Globus pallidus (tissue), 1 donor: ENCODE data around the gene LMTK2.
A peak's percentile ranks its signal among the peaks of the same experiment; 100 is the strongest.

Experiments
- DNase-seq: peaks from one replicate; pipeline ENCODE4 v3.0.0-alpha.2; 2015; ENCODE audit warnings: low spot score

Gene LMTK2

DNA sequence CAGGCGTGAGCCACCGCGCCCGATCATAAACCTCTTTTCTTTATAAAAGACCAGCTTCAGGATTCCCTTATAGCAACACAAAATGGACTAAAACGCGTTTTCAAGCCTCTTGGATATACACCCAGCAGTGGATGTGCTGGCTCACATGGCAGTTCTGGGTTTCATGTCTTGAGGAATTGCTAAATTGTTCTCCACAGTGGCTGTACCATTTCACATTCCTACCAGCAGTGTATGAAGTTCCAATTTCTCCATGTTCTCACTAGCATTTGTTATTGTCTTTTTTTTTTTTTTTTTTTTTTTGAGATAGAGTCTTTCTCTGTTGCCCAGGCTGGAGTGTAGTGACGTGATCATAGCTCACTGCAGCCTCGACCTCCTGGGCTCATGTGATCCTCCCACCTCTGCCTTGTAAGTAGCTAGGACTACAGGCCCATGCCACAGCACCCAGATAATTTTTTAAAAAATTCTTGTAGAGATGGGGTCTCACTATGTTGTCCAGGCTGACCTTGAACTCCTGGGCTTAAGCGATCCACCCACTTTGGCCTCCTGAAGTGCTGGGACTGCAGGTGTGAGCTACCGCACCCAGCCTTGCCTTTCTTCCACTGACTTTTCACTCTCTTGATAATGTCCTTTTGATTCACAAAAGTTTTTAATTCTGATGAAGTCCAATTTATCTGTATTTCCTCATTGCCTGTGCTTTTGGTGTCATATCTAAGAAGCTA is 127.9 kb downstream of the LMTK2 start:
- no peak for DNase-seq

DNA sequence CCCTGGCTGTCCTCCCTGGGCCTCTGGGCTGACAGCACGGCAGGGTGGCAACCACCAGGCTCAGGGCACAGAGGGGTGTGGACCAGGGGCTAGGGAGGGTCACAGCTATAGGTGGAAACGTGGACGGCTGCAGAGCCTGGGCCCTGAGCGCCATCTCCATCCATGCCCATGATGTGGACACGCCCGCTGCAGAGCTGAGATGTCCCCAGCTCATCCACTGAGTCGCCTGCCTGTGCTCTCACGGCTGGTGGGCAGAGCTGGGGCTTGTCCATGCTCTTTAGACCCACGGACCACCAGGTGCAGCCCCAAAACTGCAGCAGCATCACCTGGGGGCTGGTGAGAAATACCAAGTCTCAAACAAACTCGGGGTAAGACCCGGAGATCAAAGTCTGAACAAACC is 129.2 kb downstream of the LMTK2 start:
- no peak for DNase-seq

- DNase-seq: no peak
Measured at GRCh38 chr7:98236355-98237185, 129.9 kb downstream of the LMTK2 start.

DNA sequence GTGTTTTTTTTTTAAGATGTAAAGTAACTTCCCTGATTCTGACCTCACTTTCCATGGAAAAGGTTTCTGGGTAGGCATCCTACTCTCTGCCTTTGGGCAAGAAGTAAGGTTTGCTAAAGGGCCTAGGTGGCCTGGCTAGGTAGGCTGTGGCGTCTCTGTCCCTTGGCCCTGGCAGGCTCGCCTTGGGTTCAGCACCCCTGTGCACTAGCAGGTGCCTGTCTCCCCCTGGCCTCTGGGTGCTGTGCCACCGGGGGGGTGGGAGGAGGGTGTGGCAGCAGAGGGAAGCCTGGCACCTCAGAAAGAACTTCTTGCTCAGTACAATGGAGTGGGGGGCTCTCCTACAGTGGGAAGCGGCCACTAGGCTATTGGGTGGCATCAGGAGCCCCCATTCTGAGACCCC is 131.4 kb downstream of the LMTK2 start:
- DNase-seq: no peak

DNA sequence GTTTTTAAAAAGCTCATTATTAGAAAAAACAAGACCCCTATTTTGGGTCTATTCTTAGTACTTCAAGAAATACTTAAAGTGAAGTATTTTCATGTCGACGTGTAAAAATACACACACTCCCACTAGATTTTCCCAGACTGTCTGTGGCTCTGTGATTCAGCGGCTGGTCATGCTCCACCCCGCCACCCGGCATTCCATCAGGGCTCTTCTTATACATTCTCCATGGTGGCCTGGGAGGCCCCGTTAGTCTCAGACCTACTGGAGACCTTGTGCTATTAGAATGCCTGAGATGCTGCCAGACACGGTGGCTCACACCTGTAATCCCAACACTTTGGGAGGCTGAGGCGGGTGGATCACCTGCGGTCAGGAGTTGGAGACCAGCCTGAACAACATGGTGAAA is 132.3 kb downstream of the LMTK2 start:
- no peak for DNase-seq

- DNase-seq: peak; percentile 22
Measured at GRCh38 chr7:98240961-98241673, 134.5 kb downstream of the LMTK2 start.

DNA sequence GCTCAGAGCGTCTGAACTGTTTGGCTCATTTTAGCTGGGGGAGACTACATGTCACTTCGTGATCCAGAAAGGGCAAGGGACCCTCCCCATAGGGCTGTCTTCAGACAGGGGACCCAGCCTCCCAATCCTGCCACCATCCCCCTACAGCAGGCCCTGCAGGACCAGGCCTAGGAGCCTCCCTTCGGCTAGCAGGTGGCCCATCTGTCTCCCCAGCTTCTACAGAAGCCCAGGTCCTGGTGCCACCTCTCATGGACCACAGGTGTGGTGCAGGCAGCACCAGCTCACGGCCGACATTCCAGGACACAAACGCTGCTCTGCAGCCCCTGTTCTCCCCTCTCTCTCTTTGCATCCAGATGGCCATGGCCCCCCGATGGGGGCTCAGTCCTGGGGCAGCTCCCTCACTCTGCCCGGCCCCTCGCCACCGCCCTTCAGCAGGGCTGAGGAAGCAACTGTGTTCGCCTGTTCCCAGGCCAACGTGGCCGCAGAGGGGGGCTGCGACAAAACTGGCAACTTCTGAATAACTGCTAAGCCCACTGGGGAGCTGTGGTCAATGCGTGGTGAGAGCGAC is 135.1 kb downstream of the LMTK2 start:
- no peak for DNase-seq

DNA sequence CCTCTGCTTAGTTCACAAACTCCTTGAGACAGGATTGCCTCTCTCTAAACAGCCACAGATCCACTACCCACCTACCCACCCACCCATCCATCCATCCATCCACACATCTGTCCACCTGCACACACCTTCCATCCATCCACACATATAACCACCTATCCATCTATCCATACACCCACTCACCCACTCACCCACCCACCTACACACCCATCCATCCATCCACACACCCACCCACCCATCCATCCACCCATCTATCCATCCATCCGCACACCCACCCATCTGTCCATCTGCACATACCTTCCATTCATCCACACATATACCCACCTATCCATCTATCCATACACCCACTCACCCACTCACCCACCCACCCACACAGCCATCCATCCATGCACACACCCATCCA is 135.7 kb downstream of the LMTK2 start:
- DNase-seq: no peak

DNA sequence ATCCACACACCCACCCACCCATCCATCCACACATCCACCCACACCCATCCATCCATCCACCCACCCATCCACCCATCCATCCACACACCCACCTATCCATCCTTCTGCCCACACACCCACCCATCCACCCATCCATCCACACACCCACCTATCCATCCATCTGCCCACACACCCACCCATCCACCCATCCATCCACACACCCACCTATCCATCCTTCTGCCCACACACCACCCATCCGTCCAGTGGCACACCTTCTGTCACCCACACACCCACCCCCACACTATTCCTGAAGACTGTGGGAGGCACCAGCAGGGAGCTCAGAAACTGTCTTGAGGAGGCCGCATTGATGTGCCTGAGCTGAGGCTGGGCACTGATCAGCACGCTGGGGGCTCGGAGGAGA is 136.3 kb downstream of the LMTK2 start:
- no peak for DNase-seq

DNA sequence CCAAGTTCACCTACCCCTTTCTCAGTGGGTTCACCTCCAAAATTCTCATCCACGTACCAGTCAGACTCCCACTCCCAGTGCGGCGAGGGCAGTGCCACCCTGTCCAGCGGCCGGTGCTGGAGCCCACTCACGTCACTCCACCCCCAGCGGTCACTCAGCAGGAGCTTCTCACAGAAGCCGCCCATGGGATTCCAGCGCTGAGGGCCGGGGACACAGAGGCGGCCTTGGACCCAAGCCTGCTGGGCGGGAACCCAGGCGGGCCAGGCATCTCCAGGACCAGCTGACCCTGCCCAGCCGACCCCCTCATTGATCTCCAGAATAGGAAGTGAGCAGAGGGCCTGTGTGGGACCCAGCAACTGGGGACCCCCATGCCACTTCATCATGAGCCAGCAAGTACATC is 138.2 kb downstream of the LMTK2 start:
- DNase-seq: no peak

DNA sequence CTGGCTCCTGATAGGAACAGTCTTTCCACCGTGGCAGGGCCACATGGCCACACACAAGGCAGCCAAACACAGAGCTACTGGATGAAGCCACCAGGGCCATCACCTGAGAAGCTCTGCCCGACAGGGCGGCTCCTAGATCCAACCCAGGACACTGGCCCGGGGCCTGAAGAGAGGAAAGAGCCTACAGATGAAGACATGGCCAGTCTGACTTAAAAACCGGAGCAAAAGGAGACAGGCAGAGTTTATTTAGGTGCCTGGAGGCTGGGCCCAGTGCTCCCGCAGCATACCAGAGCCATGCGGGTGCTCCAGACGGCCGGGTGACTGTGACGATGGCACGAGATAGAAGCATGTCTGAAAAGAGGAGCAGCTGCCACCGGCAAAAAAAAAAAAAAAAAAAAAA is 141.5 kb downstream of the LMTK2 start:
- DNase-seq: no peak

- DNase-seq: no peak
Measured at GRCh38 chr7:98249106-98249505, 142.4 kb downstream of the LMTK2 start.

GRCh38 chr7:98250789-98251188 is 144.1 kb downstream of the LMTK2 start:
- DNase-seq: no peak

DNA sequence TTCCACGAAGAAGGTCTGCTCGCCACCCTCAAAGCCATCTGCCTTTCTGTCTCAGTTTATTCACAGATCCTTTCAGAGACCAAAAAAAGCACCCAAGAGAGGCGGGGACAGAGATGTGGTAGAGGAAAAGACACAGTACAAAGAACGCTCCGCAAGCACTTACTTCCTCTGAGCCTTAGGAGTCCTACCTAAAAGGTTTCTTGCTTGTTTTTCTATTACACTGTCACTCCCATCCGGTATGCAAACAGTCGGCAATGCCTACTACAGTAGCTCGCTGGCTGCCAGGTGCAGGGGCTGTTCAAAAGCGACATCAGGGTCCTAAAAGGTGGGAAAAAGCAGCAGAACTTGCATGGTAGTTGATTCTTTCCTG is 144.6 kb downstream of the LMTK2 start:
- DNase-seq: no peak

GRCh38 chr7:98251601-98252424 is 145.2 kb downstream of the LMTK2 start, which contains the start of gene TECPR1:
Gene TECPR1 (minus strand): TSS chr7:98252232. CDS start chr7:98246146, 6,086 bp downstream.
- DNase-seq: peak; percentile 92

- DNase-seq: no peak
Measured at GRCh38 chr7:98252425-98253054, 145.9 kb downstream of the LMTK2 start.

DNA sequence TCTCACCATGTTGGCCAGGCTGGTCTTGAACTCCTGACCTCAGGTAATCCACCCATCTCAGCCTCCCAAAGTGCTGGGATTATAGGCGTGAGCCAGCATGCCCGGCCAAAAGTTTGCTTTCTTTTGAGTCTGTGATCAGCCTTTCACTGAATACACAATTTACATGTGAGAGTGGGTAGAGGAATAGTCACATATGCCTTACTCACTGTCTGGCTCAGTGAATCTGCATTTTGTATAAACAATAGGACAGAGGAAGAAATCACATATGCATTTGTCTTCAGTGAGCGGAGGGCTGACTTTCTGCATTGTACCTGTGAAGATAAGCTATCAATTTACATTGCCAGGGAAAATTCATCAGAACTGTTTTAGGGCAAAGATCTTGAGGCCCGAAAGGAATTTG is 147.9 kb downstream of the LMTK2 start:
- no peak for DNase-seq

DNA sequence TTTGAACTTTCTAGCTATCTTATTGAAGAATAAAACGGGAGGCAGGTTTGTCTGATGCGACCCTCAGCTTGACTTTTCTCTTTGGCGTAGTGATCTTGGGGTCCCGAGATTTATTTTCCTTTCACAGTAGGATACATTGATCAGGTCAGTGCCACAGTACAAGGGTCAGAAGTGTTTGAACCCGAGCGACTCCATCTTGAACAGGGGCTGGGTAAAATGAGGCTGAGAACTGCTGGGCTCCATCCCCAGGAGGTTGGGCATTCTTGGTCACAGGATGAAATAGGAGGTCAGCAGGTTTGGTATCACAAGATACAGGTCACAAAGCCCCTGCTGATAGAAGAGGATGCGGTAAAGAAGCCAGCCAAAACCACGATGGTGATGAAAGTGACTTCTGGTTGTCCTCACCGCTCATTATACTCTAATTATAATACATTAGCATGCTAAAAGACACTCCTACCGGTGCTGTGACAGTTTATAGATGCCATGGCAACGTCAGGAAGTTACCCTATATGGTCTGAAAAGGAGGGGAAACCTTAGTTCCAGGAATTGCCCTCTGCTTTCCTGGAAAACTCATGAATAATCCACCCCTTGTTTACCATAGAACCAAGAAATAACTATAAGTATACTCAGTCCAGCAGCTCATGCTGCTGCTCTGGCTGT is 148.4 kb downstream of the LMTK2 start:
- DNase-seq: no peak

GRCh38 chr7:98256431-98256830 is 149.8 kb downstream of the LMTK2 start:
- DNase-seq: no peak

DNA sequence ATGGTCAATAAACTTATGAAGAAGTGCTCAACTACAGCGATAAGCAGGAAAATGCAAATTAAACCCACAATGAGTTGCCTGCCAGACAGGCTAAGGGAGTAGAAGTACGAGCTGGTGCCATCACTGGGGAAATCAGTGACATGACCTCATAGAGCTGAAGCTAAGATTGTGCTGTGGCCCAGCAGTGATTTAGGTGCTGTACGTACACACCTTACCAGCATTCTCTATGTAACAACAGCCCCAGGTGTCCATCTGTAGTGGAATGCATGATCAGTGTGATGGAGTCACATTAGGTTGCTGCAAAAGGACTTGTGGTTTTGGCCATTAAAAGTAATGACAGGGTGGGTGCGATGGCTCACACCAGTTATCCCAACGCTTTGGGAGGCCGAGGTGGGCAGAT is 151.0 kb downstream of the LMTK2 start:
- no peak for DNase-seq
